H1 (cell line): ENCODE measurements around the gene SYK. TPM values are rescaled to one million over a fixed set of nuclear protein-coding genes. Genes with fewer than 3 reads are reported as not detected.

Experiments
- CTCF ChIA-PET: fragments of 300-600 bp; sonication (Branson Sonifier 250); formaldehyde crosslinking; loops from one replicate; lab custom pipeline; 2021; ENCODE audit not compliant: partially characterized antibody; lab: Charles Lee
- POLR2A ChIA-PET: fragments of 300-600 bp; sonication (Branson Sonifier 250); formaldehyde crosslinking; loops from one replicate; lab custom pipeline; 2021; ENCODE audit warnings: inconsistent platforms; ENCODE audit not compliant: partially characterized antibody; lab: Charles Lee
- DNase-seq, 2 experiments: peaks; one replicate each; pipeline versions ENCODE4 v3.0.0 to v3.0.0-alpha.2; 2010 to 2022; ENCODE audit warnings: low spot score in 2 of 2, low read depth in 1 of 2, mixed read lengths in 1 of 2
- FAIRE-seq: peaks from 2 replicates; lab custom pipeline; 2011; peaks lifted over from hg19 to GRCh38; lab: Jason Lieb, UNC
- H2AFZ ChIP-seq: 2 replicates; pipeline ENCODE4 v1.8.1; 2012; ENCODE audit warnings: low read length, inconsistent platforms
- H2AK5ac ChIP-seq: 2 replicates; pipeline ENCODE4 v1.6.1; 2013; ENCODE audit warnings: low read depth, low read length
- H2BK120ac ChIP-seq: replicated peaks from 2 replicates; pipeline ENCODE3; 2013; ENCODE audit warnings: low read depth, low read length, inconsistent platforms
- H2BK12ac ChIP-seq: 2 replicates; pipeline ENCODE4 v1.6.1; 2013; ENCODE audit warnings: low read depth, low read length
- H2BK15ac ChIP-seq: 2 replicates; pipeline ENCODE4 v1.6.1; 2013; ENCODE audit warnings: low read length
- H2BK20ac ChIP-seq: 2 replicates; pipeline ENCODE4 v1.6.1; 2013; ENCODE audit warnings: low read length
- H2BK5ac ChIP-seq: 2 replicates; pipeline ENCODE4 v1.6.1; 2013; ENCODE audit warnings: low read depth, low read length
- H3K14ac ChIP-seq: 2 replicates; pipeline ENCODE4 v1.6.1; 2013; ENCODE audit warnings: inconsistent platforms; ENCODE audit not compliant: insufficient read length
- H3K18ac ChIP-seq: 2 replicates; pipeline ENCODE4 v1.6.1; 2013; ENCODE audit warnings: low read length; ENCODE audit errors: extremely low read depth
- H3K23ac ChIP-seq: 2 replicates; pipeline ENCODE4 v1.6.1; 2013; ENCODE audit warnings: inconsistent platforms; ENCODE audit not compliant: insufficient read length
- H3K23me2 ChIP-seq: 2 replicates; pipeline ENCODE4 v1.6.1; 2013; ENCODE audit warnings: low read depth, low read length
- H3K27ac ChIP-seq: 2 replicates; pipeline ENCODE4 v1.6.1; 2011; ENCODE audit warnings: low read depth, low read length, inconsistent platforms
- H3K27me3 ChIP-seq, 4 experiments: replicated peaks in 1 of 4; 1 replicate in 1 of 4; 2 replicates in 3 of 4; pipeline versions ENCODE4 v1.6.1 to v1.8.1; 2011 to 2013; ENCODE audit warnings: low read length in 3 of 4, mild to moderate bottlenecking in 3 of 4, inconsistent platforms in 2 of 4, mixed read lengths in 2 of 4, moderate library complexity in 1 of 4; ENCODE audit not compliant: control insufficient read depth in 3 of 4, insufficient read depth in 3 of 4; ENCODE audit errors: extremely low read depth in 1 of 4
- H3K36me3 ChIP-seq, 4 experiments: 2 replicates each; pipeline versions ENCODE4 v1.6.1 to v1.8.1; 2011 to 2013; ENCODE audit warnings: mild to moderate bottlenecking in 4 of 4, low read length in 3 of 4, moderate library complexity in 2 of 4, control low read depth in 1 of 4, inconsistent platforms in 1 of 4; ENCODE audit not compliant: insufficient read depth in 4 of 4, control insufficient read depth in 2 of 4
- H3K4ac ChIP-seq: replicated peaks from 2 replicates; pipeline ENCODE3; 2013; ENCODE audit warnings: low read length, low read depth, mixed read lengths, inconsistent platforms; ENCODE audit not compliant: insufficient read length
- H3K4me1 ChIP-seq, 4 experiments: replicated peaks in 1 of 4; 1 replicate in 1 of 4; 2 replicates in 3 of 4; pipeline versions ENCODE4 v1.6.1 to v1.8.1; 2011 to 2013; ENCODE audit warnings: low read length in 3 of 4, inconsistent platforms in 2 of 4, mixed read lengths in 1 of 4; ENCODE audit not compliant: insufficient read depth in 4 of 4, control insufficient read depth in 3 of 4
- H3K4me2 ChIP-seq, 2 experiments: 2 replicates each; pipeline versions ENCODE4 v1.6.1 to v1.8.1; 2011 to 2013; ENCODE audit warnings: low read depth in 2 of 2, low read length in 2 of 2, control low read depth in 1 of 2, inconsistent platforms in 1 of 2, mild to moderate bottlenecking in 1 of 2; ENCODE audit not compliant: insufficient read depth in 1 of 2
- H3K4me3 ChIP-seq, 4 experiments: fragments of 200-600, 300-600 bp in 1 of 4; sonication (generic), shearing (Covaris generic), sonication (Bioruptor Twin) in 1 of 4; 2 replicates each; pipeline versions ENCODE4 v1.5.1 to v1.8.1; 2011 to 2016; ENCODE audit warnings: low read length in 4 of 4, low read depth in 3 of 4, control low read depth in 2 of 4, inconsistent platforms in 2 of 4, mild to moderate bottlenecking in 2 of 4, mixed read lengths in 1 of 4, moderate library complexity in 1 of 4; ENCODE audit not compliant: insufficient read depth in 2 of 4; ENCODE audit errors: extremely low read depth in 1 of 4
- H3K56ac ChIP-seq: replicated peaks from 2 replicates; pipeline ENCODE3; 2013; ENCODE audit warnings: low read depth, mild to moderate bottlenecking, mixed read lengths, low read length, inconsistent platforms; ENCODE audit not compliant: insufficient read length
- H3K79me1 ChIP-seq: 2 replicates; pipeline ENCODE4 v1.6.1; 2013; ENCODE audit warnings: low read depth, low read length, control low read depth
- H3K79me2 ChIP-seq, 2 experiments: 2 replicates each; pipeline versions ENCODE4 v1.6.1 to v1.8.1; 2012 to 2013; ENCODE audit warnings: low read length in 2 of 2, mild to moderate bottlenecking in 2 of 2, inconsistent platforms in 1 of 2; ENCODE audit not compliant: insufficient read depth in 2 of 2, control insufficient read depth in 1 of 2
- H3K9ac ChIP-seq, 4 experiments: replicated peaks in 1 of 4; 1 replicate in 1 of 4; 2 replicates in 3 of 4; pipeline versions ENCODE4 v1.6.1 to v1.8.1; 2011 to 2013; ENCODE audit warnings: low read depth in 3 of 4, low read length in 3 of 4, control low read depth in 2 of 4, mild to moderate bottlenecking in 2 of 4, moderate library complexity in 2 of 4, inconsistent platforms in 1 of 4; ENCODE audit errors: extremely low read depth in 1 of 4
- H3K9me3 ChIP-seq, 2 experiments: 2 replicates each; pipeline versions ENCODE4 v1.6.1 to v1.8.1; 2012 to 2013; ENCODE audit warnings: mild to moderate bottlenecking in 2 of 2, moderate library complexity in 2 of 2, control low read depth in 1 of 2, inconsistent platforms in 1 of 2, low read depth in 1 of 2, low read length in 1 of 2, mixed read lengths in 1 of 2; ENCODE audit not compliant: insufficient read depth in 2 of 2
- H4K20me1 ChIP-seq, 2 experiments: replicated peaks in 1 of 2; 2 replicates each; pipeline versions ENCODE3 to v1.8.1; 2011 to 2013; ENCODE audit warnings: inconsistent platforms in 2 of 2, low read length in 2 of 2, mild to moderate bottlenecking in 1 of 2; ENCODE audit not compliant: insufficient read depth in 2 of 2, control insufficient read depth in 1 of 2
- H4K5ac ChIP-seq: 2 replicates; pipeline ENCODE4 v1.6.1; 2013; ENCODE audit warnings: low read length, low read depth, mixed read lengths, inconsistent platforms; ENCODE audit not compliant: insufficient read length
- H4K8ac ChIP-seq: 2 replicates; pipeline ENCODE4 v1.8.0; 2013; ENCODE audit warnings: mild to moderate bottlenecking, moderate library complexity, low read length, inconsistent platforms; ENCODE audit not compliant: insufficient read depth; ENCODE audit errors: extremely low read depth
- H4K91ac ChIP-seq: replicated peaks from 2 replicates; pipeline ENCODE3; 2013; ENCODE audit warnings: low read length, mixed read lengths, inconsistent platforms; ENCODE audit not compliant: insufficient read length
- CREB1 ChIP-seq: IDR thresholded peaks from 2 replicates; pipeline ENCODE4 v1.6.1; 2012; ENCODE audit warnings: inconsistent platforms
- GABPA ChIP-seq: IDR thresholded peaks from 2 replicates; pipeline ENCODE4 v1.6.1; 2011; ENCODE audit warnings: mild to moderate bottlenecking, low read length, moderate library complexity, borderline replicate concordance; ENCODE audit not compliant: insufficient read depth
- HDAC6 ChIP-seq: IDR thresholded peaks from one replicate; pipeline ENCODE4 v1.7.1; 2012; ENCODE audit warnings: low read depth, mild to moderate bottlenecking, inconsistent platforms, low read length, moderate library complexity
- KDM4A ChIP-seq: IDR thresholded peaks from one replicate; pipeline ENCODE4 v1.7.1; 2012; ENCODE audit warnings: low read depth, mild to moderate bottlenecking, moderate library complexity, low read length, inconsistent platforms; ENCODE audit not compliant: severe bottlenecking
- KDM5A ChIP-seq: fragments of 200-600 bp; IDR thresholded peaks from 2 replicates; pipeline ENCODE4 v1.7.1; 2012; ENCODE audit warnings: mild to moderate bottlenecking, low read length, inconsistent platforms, mixed read lengths
- RBBP5 ChIP-seq: IDR thresholded peaks from 2 replicates; pipeline ENCODE4 v1.7.1; 2012; ENCODE audit warnings: low read depth, mild to moderate bottlenecking, inconsistent platforms, low read length, moderate library complexity, borderline replicate concordance
- RNF2 ChIP-seq: fragments of 200-900, 300-1000 bp; sonication (generic); IDR thresholded peaks from 2 replicates; pipeline ENCODE4 v1.7.1; 2016; ENCODE audit warnings: borderline replicate concordance, low read depth, mild to moderate bottlenecking, antibody characterized with exemption, low read length; ENCODE audit not compliant: poor library complexity, severe bottlenecking; ENCODE audit errors: missing control alignments
- SAP30 ChIP-seq: fragments of 300-600 bp; sonication (generic); IDR thresholded peaks from 2 replicates; pipeline ENCODE4 v1.7.1; 2012; ENCODE audit warnings: low read length, moderate library complexity, mild to moderate bottlenecking, inconsistent platforms; ENCODE audit not compliant: insufficient read depth, insufficient replicate concordance
- SP4 ChIP-seq: IDR thresholded peaks from 2 replicates; pipeline ENCODE4 v1.6.1; 2012; ENCODE audit warnings: low read length, inconsistent platforms
- SRF ChIP-seq: IDR thresholded peaks from 2 replicates; pipeline ENCODE4 v1.6.1; 2011; ENCODE audit warnings: mild to moderate bottlenecking, low read depth, low read length, moderate library complexity
- SUZ12 ChIP-seq: fragments of 200-600 bp; sonication (generic); IDR thresholded peaks from 2 replicates; pipeline ENCODE4 v1.6.1; 2012; ENCODE audit warnings: mild to moderate bottlenecking, inconsistent platforms, low read length, moderate library complexity, mixed read lengths
- TCF12 ChIP-seq: IDR thresholded peaks from 2 replicates; pipeline ENCODE4 v1.6.1; 2011; ENCODE audit warnings: low read depth, mild to moderate bottlenecking, low read length
- WGBS, 2 experiments: shearing (Covaris generic) in 1 of 2; methylation state at CpG; one replicate each; pipeline versions ENCODE4 v1.1.6 to v1.1.7; 2013 to 2015; ENCODE audit warnings: low lambda C conversion rate in 2 of 2, mixed read lengths in 2 of 2, inconsistent platforms in 1 of 2, low coverage in 1 of 2, missing lambda C conversion rate in 1 of 2; ENCODE audit not compliant: insufficient replicate concordance in 2 of 2, insufficient coverage in 1 of 2, insufficient read length in 1 of 2; ENCODE audit errors: extremely low coverage in 1 of 2, missing lambda C conversion rate in 1 of 2; 5-methylcytosine and 5-hydroxymethylcytosine counted together
- polyA plus RNA-seq, 7 experiments: library from polyadenylated mRNA; depleted of rRNA in 3 of 7; stranded (reverse) in 5 of 7; unstranded in 2 of 7; fragments of >200 nt in 5 of 7; fragments of 200-250 nt in 2 of 7; gene quantifications; 1 replicate in 5 of 7; 2 replicates in 1 of 7; 4 replicates in 1 of 7; pipeline versions ENCODE4 v1.2.1 to v1.2.3, GENCODE V29; 2011 to 2013; ENCODE audit warnings: missing spikeins in 2 of 7, mixed read lengths in 2 of 7
- total RNA-seq: library from RNA; stranded (reverse); fragmentation: NEBNext Ultra II Directional; extraction: Animal tissue kit (Norgen Biotek cat#: 25700); gene quantifications from 2 replicates; pipeline ENCODE4 v1.2.1, GENCODE V29; 2021
- TF ChIP-seq, protein P1 (sequence below): IDR thresholded peaks from 2 replicates; pipeline ENCODE4 v1.6.1; 2012; ENCODE audit warnings: inconsistent platforms

Gene SYK
- total and polyA plus RNA-seq, 2 of the 8 experiments (the other 6 are each of a cell fraction or from before 2014, with no cell fraction given): 1.5 to 4.4 TPM

- no peaks in the 10 kb centered on the region for H3K79me1 ChIP-seq
- ChIA-PET POLR2A (interaction anchor here (0.7 to 0.8 kb wide), 2 partner anchors 18 to 19 kb away, joined by 3 to 4 read pairs; no protein-coding TSS in a partner anchor), CTCF (no interaction called here)
- no peak overlapping the region for H4K91ac ChIP-seq
- H2AK5ac ChIP-seq: no peak overlapping the region
- no peak overlapping the region; the same call in 1 of the 2 replicates for H2BK20ac ChIP-seq
- H4K20me1 ChIP-seq: no peaks in the 10 kb centered on the region
- 4% methylated on average over 26 of the region's 29 CpGs; no CpG with 5 or more reads in 1 of the 2 experiments for WGBS, 2 experiments
- H2AFZ ChIP-seq: peak overlapping the region; percentile 70
- H3K4me1 ChIP-seq: peaks cover 0 to 2% (median under 1%) of the 10 kb centered on the region in 4 experiments; a peak in 2 of 7 replicates
- H3K36me3 ChIP-seq: no peaks in the 10 kb centered on the region
- H3K27me3 ChIP-seq: peaks cover 0 to 18% (median 11%) of the 10 kb centered on the region in 4 experiments; a peak in 6 of 7 replicates
- peak overlapping the region; percentile 58 to 75 for H3K4me2 ChIP-seq
- peak overlapping the region; percentile 23; the same call in 1 of the 2 replicates for H2BK5ac ChIP-seq
- H3K9ac ChIP-seq: peak overlapping the region in 2 of 4 experiments; percentile 26 to 41; a peak in 4 of 7 replicates
- H3K9me3 ChIP-seq: no peaks in the 10 kb centered on the region
- no peak overlapping the region for H3K23ac ChIP-seq
- H4K5ac ChIP-seq: no peak overlapping the region
- H3K27ac ChIP-seq: no peak overlapping the region
- peak overlapping the region; percentile 62 to 78 (median 66) for H3K4me3 ChIP-seq
- no peak overlapping the region for H3K4ac ChIP-seq
- peak overlapping the region; percentile 53; the same call in 1 of the 2 replicates for H3K18ac ChIP-seq
- DNase-seq (no peak), FAIRE-seq (no peak)
- H3K23me2 ChIP-seq: peaks cover 8% of the 10 kb centered on the region; the same call in 1 of the 2 replicates
- H3K79me2 ChIP-seq: no peaks in the 10 kb centered on the region
- H3K56ac ChIP-seq: peak overlapping the region; percentile 32
- no peak overlapping the region for H4K8ac ChIP-seq
- H2BK120ac ChIP-seq: peak overlapping the region; percentile 18
- no peak overlapping the region for H3K14ac ChIP-seq
- peak overlapping the region; percentile 78; the same call in 1 of the 2 replicates for H2BK12ac ChIP-seq
- no peak overlapping the region for H2BK15ac ChIP-seq
- TF ChIP-seq SUZ12 (peak; percentile 51; the same call in 1 of the 2 replicates), SRF (no peak), SAP30 (no peak), GABPA (no peak), KDM4A (peak; percentile 97), TCF12 (no peak), RNF2 (no peak), HDAC6 (no peak), RBBP5 (peak; percentile 3; the same call in 1 of the 2 replicates), CREB1 (no peak), KDM5A (no peak), SP4 (no peak)
- TF ChIP-seq, protein P1, sequence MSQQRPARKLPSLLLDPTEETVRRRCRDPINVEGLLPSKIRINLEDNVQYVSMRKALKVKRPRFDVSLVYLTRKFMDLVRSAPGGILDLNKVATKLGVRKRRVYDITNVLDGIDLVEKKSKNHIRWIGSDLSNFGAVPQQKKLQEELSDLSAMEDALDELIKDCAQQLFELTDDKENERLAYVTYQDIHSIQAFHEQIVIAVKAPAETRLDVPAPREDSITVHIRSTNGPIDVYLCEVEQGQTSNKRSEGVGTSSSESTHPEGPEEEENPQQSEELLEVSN: no peak
Observed at GRCh38 chr9:90801973-90802322, 329 bp downstream of the SYK start.
